Stimulated activated CD8-positive, alpha-beta memory T cell treated with anti-CD3 and anti-CD28 coated beads, Interleukin-4, amount 100 ng/mL, for 48 hours (primary cell): ENCODE measurements around the gene PIPOX.

Source experiments
- DNase-seq: peaks from one replicate; pipeline ENCODE4 v3.0.0-alpha.2; 2020

PIPOX gene

DNA sequence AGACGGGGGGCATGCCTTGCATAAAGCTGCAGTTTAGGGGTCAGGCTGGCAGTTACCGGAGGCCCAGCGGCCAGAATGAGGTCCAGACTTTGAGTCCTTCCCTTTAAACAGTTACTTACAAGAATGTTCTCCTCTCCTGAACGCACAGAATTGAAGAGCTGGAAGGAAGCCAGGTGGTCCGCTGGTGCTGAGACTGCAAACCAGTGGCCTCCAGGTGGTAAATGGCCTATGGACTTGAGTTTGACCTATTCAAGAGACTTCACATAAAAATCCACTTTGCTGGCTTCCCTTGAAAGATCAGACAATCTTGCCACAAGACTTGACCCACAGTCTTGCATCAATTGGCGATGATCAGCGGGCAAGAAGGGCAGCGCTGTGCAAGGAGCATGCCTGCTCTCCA, 22.4 kb upstream of the PIPOX start:
- DNase-seq, result no peak

DNA sequence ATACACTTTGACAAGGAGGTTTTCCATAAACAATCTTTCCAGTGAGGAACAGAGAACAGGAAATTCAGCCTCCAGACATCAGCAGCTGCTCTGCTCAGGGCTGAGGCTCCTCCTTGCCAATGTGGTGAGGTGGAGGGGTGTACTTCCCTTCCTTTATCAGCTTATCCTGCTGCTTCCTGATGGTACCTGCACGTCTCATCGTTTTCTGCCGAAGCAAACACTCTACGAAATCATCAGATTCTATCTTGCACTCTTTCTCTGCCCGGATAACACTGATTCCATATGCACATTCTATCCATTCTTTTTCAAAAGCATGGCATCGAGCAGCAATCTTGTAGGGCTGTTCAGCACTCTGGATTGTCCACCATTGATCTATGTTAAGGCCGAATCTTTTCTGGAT, 21.7 kb upstream of the PIPOX start:
- DNase-seq, result no peak

- no peak for DNase-seq
These were observed 20.9 kb upstream of the PIPOX start for GRCh38 chr17:29022074-29022473.

DNA sequence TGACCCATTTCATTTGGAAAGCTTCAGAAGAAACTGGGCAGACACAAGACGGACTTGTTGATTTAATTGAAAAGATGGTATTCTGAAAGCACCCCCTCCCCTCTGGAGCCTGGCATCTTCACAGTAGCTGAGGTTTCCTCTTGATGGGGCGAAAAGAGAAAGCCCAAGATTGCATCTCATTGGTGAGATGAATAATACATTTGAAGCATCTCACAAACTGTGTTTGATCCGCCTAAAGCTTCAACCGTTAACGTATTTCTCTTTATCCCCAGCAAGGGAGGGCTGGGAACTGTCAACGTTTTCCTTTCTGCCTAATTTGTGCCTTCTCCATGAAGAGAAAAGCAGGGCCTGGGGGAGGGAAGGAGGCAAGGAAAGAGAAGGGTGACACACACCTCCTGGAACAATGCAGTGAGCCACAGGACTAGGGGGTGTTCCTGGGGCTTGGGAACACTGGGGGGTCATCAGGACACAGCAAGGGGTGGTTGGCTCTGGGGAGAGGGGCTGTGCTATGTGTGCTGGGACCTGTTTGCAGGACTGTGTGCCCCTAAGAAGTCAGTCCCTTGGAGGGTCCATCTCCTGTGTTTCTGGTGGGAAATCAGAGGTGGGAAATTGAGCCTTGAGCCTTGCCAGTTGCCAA, 18.5 kb upstream of the PIPOX start:
- no peak for DNase-seq

DNA sequence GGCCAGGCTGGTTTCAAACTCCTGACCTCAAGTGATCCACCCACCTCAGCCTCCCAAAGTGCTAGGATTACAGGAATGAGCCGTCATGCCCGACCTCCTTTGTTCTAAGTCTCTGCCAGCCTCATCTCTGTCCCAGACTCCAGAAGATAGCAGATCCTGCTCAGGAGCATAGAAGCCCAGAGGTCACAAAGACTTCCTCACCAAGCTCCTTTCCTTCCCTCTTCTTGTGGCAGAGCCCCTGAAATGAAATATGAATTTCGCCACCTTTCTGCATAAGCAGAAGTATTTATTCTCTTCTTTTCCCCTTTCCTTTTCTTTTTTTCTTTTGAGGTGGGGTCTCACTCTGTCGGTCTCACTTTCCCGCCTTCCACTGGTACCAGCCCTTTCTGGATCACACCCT, 11.5 kb upstream of the PIPOX start:
- DNase-seq, result no peak

GRCh38 chr17:29032013-29032856, 10.7 kb upstream of the PIPOX start:
- DNase-seq, result no peak

DNA sequence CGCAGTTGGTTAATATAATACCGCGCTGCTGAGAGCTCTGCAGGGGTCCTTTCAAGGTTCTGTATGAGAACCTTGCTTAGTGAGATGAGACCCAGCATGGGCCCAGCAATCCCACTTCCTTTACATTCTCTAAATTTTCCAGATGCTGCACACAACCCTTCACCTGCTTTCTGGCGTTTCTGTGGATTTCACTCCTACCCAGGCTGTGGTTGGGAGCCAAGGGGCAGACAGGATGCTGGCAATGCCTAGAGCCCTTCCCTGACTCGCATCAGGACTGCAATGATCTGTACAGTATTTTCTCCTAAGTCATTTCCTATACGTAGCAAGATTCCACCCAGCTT, 10.1 kb upstream of the PIPOX start:
- no peak for DNase-seq

- DNase-seq, result no peak
These were observed 8.4 kb upstream of the PIPOX start for GRCh38 chr17:29034510-29034909.

GRCh38 chr17:29036584-29036983, 6.4 kb upstream of the PIPOX start:
- DNase-seq, result no peak

GRCh38 chr17:29037739-29038084, 5.2 kb upstream of the PIPOX start:
- no peak for DNase-seq

DNA sequence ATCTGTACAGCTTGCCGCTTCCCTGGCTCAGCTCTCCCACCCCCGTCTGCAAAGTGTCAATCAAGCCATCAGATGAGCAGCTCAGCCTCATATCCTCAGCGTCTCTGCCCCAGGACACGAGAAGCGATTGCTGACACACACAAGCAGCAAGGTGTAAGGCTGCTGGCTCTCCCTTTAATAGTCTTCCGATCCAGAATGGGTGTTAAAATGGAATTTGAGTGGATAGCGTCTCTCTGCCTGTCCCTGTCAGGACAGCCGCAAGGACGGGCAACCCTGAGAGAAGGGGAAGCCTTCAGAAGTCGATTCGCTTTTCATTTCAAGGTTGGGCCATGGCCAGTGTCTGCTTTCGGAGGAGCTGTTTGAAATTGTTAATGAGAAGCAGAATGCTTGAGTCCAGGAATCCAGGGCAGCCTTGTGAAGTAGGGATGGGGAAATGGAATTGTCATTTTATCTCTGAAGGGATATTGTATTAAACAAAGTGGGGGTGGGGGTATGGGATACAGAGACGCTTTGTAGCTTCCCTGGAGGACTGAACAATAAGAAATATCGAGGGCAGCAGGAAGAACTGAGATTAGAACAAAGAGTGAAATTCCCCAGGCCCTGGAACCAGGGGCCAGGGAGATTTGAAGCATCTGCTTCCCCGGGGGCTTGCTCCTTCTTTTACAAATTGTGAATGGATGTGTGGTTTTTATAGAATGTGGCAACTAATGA, 4.7 kb upstream of the PIPOX start:
- DNase-seq, result no peak

DNA sequence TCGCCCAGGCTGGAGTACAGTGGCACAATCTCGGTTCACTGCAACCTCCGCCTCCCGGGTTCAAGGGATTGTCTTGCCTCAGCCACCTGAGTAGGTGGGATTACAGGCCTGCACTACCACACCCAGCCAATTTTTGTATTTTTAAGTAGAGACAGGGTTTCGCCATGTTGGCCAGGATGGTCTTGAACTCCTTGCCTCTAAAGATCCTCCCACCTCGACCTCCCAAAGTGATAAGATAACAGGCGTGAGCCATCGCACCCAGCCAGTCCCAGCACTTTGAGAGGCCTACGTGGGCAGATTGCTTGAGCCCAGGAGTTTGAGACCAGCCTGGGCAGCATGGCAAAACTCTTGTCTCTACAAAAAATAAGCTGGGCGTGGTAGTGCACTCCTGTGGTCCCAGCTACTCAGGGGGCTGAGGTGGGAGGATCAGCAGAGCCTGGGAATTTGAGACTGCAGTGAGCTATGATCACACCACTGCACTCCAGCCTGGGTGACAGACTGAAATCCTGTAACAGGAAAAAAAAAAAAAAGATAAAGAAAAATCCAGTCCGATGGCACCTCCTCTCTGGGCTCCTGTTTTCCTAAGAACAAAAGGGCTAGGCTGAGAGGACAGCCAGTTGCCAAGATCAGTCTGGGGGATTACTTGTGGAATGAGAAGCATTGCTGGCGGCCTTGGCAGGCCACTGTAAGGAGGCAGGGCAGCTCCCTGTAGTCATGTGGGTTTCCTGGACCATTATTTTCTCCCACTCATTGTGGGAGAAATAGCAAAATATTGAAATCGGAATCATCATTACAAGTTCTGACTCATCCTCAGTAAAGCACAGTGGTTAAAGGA, 3.0 kb upstream of the PIPOX start:
- DNase-seq, result no peak

GRCh38 chr17:29041091-29041490, 1.9 kb upstream of the PIPOX start:
- DNase-seq, result no peak

DNA sequence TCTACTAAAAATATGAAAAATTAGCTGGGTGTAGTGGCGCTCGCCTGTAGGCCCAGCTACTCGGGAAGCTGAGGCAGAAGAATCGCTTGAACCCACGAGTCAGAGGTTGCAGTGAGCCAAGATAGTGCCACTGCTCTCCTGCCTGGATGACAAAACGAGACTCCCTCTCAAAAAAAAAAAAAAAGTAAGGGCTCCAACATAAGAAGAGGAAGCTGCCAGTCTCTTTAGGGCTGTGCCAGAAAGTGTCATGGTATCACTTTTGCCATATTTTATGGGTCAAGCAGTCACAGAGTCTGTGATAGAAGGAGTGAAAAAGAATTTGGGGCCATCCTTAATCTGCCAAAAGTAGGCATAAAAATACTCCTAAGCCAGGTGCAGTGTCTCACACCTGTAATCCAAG, 1.4 kb upstream of the PIPOX start:
- DNase-seq, result no peak

DNA sequence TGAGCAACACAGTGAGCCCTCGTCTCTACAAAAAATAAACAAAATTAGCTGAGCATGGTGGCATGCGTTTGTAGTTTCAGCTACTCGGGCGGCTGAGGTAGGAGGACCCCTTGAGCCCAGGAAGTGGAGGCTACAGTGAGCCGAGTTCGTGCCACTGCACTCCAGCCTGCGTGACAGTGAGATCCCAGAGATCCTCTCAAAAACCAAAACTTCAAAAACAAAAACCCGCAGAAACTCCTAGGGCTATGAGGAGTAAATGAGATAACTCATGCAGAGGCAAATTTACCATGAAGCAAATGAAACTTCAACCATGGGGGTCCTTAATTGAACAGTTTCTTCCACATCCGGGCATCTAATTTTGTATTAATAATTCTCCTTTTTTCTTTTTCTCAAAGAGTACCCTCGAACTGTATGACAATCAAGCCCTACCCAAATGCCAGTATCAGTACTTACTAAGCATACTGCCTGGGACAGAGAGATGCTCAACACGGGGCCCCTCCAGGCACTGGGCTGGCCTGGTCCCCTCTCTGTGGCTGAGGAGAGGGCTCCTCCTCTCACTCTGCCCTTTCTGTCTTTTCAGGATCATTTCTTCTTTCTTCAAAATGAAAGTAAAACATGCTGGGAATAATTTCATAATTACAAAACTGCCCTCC, 789 bp upstream of the PIPOX start:
- no peak for DNase-seq

- DNase-seq, result no peak
These were observed 701 bp downstream of the PIPOX start for GRCh38 chr17:29043539-29044145.

GRCh38 chr17:29045026-29045425, 2.1 kb downstream of the PIPOX start:
- DNase-seq, result no peak

- DNase-seq, result no peak
These were observed 3.0 kb downstream of the PIPOX start for GRCh38 chr17:29045734-29046472.

DNA sequence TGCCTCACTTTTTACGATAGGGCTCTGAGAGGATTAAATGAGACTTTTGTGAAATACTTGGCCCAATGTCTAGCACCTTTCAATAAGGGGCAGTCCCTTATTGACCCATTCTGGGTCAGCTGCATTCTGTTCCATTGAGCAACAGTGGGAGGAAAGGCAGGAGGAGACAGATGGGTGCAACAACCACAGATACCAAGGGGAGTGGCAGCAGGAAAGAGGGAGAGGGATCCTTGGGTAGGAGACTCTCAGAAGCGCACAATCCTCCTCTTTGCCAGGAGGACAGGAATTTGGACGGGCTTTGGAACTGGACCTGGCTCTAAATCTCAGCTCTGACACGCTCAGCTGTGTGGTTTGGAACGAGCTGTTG, 3.5 kb downstream of the PIPOX start:
- no peak for DNase-seq

GRCh38 chr17:29048440-29049368, 5.8 kb downstream of the PIPOX start:
- DNase-seq, result no peak
